ENCODE data around the gene CLASP1.
"Not testable (repeated sequence)": the region's sequence is repeated elsewhere in the genome, so short reads cannot be mapped to it uniquely, and the experiment has no call there.

The CLASP1 gene

GRCh38 chr2:121298476-121298875 is 350.8 kb downstream of the CLASP1 start:
- DNase-seq = no peak

- DNase-seq = not testable (repeated sequence)
These were observed 351.4 kb downstream of the CLASP1 start for GRCh38 chr2:121297866-121298265.

GRCh38 chr2:121297217-121297830 is 351.9 kb downstream of the CLASP1 start:
- DNase-seq = no peak

GRCh38 chr2:121295911-121296650 is 353.2 kb downstream of the CLASP1 start:
- DNase-seq = no peak

- DNase-seq = no peak
These were observed 354.1 kb downstream of the CLASP1 start for GRCh38 chr2:121294881-121295840.

- DNase-seq = no peak
These were observed 355.6 kb downstream of the CLASP1 start for GRCh38 chr2:121293450-121294325.

DNA sequence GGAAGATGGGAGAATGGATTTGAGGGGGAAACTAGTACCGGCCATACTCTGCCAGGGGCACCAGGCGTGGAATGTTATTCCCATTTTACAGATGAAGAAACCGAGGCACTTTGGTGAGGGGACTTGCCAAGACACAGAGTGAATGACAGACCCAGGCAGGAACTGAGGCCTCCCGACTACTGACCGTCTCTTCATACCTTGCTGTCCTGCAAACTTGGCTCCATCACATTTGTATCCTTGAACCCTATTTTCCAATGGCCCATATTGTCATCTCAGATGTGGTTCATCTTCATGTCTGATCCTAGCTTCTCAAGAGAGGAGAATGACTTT is 358.0 kb downstream of the CLASP1 start:
- no peak for DNase-seq

DNA sequence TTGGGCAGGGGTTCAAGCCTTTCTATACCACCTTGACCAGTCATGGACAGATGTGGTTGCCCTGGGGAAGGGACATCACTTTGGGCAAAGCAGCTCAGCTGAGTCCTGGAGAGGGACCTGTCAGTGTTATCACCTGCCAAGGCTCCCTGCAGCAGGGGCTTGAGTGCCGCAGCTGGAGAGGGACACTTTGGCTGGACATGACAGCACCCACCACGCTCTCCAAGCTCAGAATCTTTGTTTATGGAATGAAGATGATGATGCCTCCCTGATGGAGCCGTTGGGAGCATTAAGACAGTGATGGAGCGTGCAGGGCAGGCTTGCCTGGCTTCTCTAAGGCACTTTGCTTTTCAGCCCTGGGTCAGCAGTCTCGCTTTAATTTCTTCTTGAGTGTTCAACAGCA is 360.0 kb downstream of the CLASP1 start:
- no peak for DNase-seq

DNA sequence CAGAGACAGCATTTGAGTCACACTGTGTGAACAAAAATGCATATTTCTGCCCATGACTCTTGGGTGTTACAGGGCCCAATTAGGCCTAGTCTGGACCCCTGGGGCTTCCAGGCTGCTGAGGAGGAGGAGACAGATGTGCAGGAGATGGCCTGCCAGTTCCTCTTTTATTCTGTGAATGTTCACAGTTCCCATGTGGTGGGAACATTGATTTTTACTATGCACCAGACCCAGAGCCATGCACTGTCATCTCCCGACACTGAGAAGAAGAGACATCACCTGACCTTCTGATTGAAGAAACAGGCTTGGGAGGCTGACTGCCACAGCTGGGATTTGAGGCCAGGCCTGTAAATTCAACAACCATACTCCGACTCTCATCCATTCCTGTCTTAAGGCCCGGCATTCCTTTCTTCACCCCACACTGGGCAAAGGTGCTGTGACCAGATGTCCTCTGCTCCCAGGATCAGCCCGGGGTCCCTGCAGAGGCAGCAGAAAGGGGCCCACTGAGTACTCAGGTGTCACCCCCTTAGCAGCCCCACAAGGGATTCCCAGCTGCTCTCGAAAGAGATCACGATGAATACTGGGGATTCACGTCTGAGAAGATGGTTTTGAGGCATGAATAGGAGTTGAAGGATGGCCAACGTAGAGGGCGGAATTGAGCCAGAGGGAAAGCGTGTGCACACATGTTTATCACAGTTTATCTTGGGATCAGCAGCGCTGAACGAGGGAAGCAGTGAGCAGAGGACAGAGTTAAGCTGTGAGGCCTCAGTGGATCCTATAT is 360.6 kb downstream of the CLASP1 start:
- no peak for DNase-seq

- no peak for DNase-seq
These were observed 361.3 kb downstream of the CLASP1 start for GRCh38 chr2:121287956-121288355.
